ENCODE data around the gene B3GLCT.

The B3GLCT gene

DNA sequence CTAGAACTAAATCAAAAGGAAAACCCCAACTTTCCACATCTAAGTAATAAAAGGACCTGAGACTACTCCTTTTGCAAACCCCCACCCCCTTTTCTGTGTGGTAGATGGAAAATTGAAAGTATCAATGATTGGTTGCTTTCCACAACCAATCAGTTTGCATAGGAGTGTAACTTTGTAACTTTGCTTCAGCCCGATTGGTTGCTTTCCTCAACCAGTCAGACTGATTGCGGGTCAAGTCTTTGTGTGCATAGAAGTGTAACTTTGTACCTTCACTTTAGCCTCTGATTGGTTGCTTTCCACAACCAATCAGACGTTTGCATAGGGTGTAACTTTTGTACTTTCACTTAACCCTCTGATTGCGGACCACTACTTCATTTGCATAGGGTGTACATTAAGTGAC is 8.0 kb upstream of the B3GLCT start:
- Histone ChIP-seq H3K27ac (ENCODE audit: low read length) (no peak overlapping the region), H3K36me3 (replicated peaks; ENCODE audit: insufficient read depth, low read length) (no peaks in the 10 kb centered on the region), H3K9me2 (replicated peaks; ENCODE audit: insufficient read depth, low read length) (no peaks in the 10 kb centered on the region), H3K4me2 (ENCODE audit: low read depth, low read length) (no peak overlapping the region), H3K79me2 (ENCODE audit: low read length) (no peaks in the 10 kb centered on the region), H3F3A (ENCODE audit: insufficient read depth, low read length) (no peaks in the 10 kb centered on the region), H3K9ac (ENCODE audit: low read length) (no peak overlapping the region), H3K27me3 (replicated peaks; ENCODE audit: insufficient read depth, low read length) (no peaks in the 10 kb centered on the region), H3K9me3 (replicated peaks; ENCODE audit: insufficient read depth, low read length) (no peaks in the 10 kb centered on the region), H3K4me3 (ENCODE audit: low read length) (no peak overlapping the region), H3K4me1 (ENCODE audit: low read length) (no peaks in the 10 kb centered on the region), H2AFZ (ENCODE audit: low read length) (no peak overlapping the region), H4K20me1 (ENCODE audit: insufficient read depth, low read length) (no peaks in the 10 kb centered on the region)
- DNase-seq: no peak
- TF ChIP-seq EZH2 (optimal IDR thresholded peaks at IDR 0.05; ENCODE audit: low read depth, low read length) (no peak), CTCF (IDR thresholded peaks at IDR 0.05; ENCODE audit: low read length) (no peak), EZH2phosphoT487 (IDR thresholded peaks at IDR 0.05; ENCODE audit: low read length) (no peak)

- H4K20me1 ChIP-seq (ENCODE audit: insufficient read depth, low read length): no peaks in the 10 kb centered on the region
- H3K4me3 ChIP-seq (ENCODE audit: low read length): no peak overlapping the region
- TF ChIP-seq EZH2 (optimal IDR thresholded peaks at IDR 0.05; ENCODE audit: low read depth, low read length): no peak
- TF ChIP-seq CTCF (IDR thresholded peaks at IDR 0.05; ENCODE audit: low read length): no peak
- no peak for TF ChIP-seq EZH2phosphoT487 (IDR thresholded peaks at IDR 0.05; ENCODE audit: low read length)
- H3K4me2 ChIP-seq (ENCODE audit: low read depth, low read length): no peak overlapping the region
- H3K9me2 ChIP-seq (replicated peaks; ENCODE audit: insufficient read depth, low read length): no peaks in the 10 kb centered on the region
- H3K4me1 ChIP-seq (ENCODE audit: low read length): no peaks in the 10 kb centered on the region
- no peaks in the 10 kb centered on the region for H3K79me2 ChIP-seq (ENCODE audit: low read length)
- no peak for DNase-seq
- H3K27ac ChIP-seq (ENCODE audit: low read length): no peak overlapping the region
- H3K9me3 ChIP-seq (replicated peaks; ENCODE audit: insufficient read depth, low read length): no peaks in the 10 kb centered on the region
- H3K9ac ChIP-seq (ENCODE audit: low read length): no peak overlapping the region
- H2AFZ ChIP-seq (ENCODE audit: low read length): no peak overlapping the region
- H3K36me3 ChIP-seq (replicated peaks; ENCODE audit: insufficient read depth, low read length): no peaks in the 10 kb centered on the region
- H3F3A ChIP-seq (ENCODE audit: insufficient read depth, low read length): no peaks in the 10 kb centered on the region
- H3K27me3 ChIP-seq (replicated peaks; ENCODE audit: insufficient read depth, low read length): no peaks in the 10 kb centered on the region
Observed at GRCh38 chr13:31192306-31192705, 7.5 kb upstream of the B3GLCT start.

GRCh38 chr13:31195616-31196015 is 4.2 kb upstream of the B3GLCT start:
- H3K79me2 ChIP-seq (ENCODE audit: low read length): no peaks in the 10 kb centered on the region
- no peaks in the 10 kb centered on the region for H3K9me3 ChIP-seq (replicated peaks; ENCODE audit: insufficient read depth, low read length)
- H3F3A ChIP-seq (ENCODE audit: insufficient read depth, low read length): no peaks in the 10 kb centered on the region
- H3K9me2 ChIP-seq (replicated peaks; ENCODE audit: insufficient read depth, low read length): no peaks in the 10 kb centered on the region
- no peak overlapping the region for H3K27ac ChIP-seq (ENCODE audit: low read length)
- no peaks in the 10 kb centered on the region for H4K20me1 ChIP-seq (ENCODE audit: insufficient read depth, low read length)
- no peak overlapping the region for H2AFZ ChIP-seq (ENCODE audit: low read length)
- TF ChIP-seq EZH2 (optimal IDR thresholded peaks at IDR 0.05; ENCODE audit: low read depth, low read length): no peak
- H3K36me3 ChIP-seq (replicated peaks; ENCODE audit: insufficient read depth, low read length): no peaks in the 10 kb centered on the region
- H3K4me1 ChIP-seq (ENCODE audit: low read length): no peaks in the 10 kb centered on the region
- no peak overlapping the region for H3K4me3 ChIP-seq (ENCODE audit: low read length)
- no peaks in the 10 kb centered on the region for H3K27me3 ChIP-seq (replicated peaks; ENCODE audit: insufficient read depth, low read length)
- no peak for DNase-seq
- H3K9ac ChIP-seq (ENCODE audit: low read length): no peak overlapping the region
- H3K4me2 ChIP-seq (ENCODE audit: low read depth, low read length): no peak overlapping the region

- no peaks in the 10 kb centered on the region for H3K27me3 ChIP-seq (replicated peaks; ENCODE audit: insufficient read depth, low read length)
- no peaks in the 10 kb centered on the region for H3F3A ChIP-seq (ENCODE audit: insufficient read depth, low read length)
- no peaks in the 10 kb centered on the region for H3K9me3 ChIP-seq (replicated peaks; ENCODE audit: insufficient read depth, low read length)
- no peak for DNase-seq
- H3K9me2 ChIP-seq (replicated peaks; ENCODE audit: insufficient read depth, low read length): no peaks in the 10 kb centered on the region
- H3K36me3 ChIP-seq (replicated peaks; ENCODE audit: insufficient read depth, low read length): no peaks in the 10 kb centered on the region
- no peak overlapping the region for H3K27ac ChIP-seq (ENCODE audit: low read length)
- H4K20me1 ChIP-seq (ENCODE audit: insufficient read depth, low read length): no peaks in the 10 kb centered on the region
- TF ChIP-seq EZH2 (optimal IDR thresholded peaks at IDR 0.05; ENCODE audit: low read depth, low read length) (no peak), CTCF (IDR thresholded peaks at IDR 0.05; ENCODE audit: low read length) (no peak), EZH2phosphoT487 (IDR thresholded peaks at IDR 0.05; ENCODE audit: low read length) (no peak)
- no peak overlapping the region for H2AFZ ChIP-seq (ENCODE audit: low read length)
- no peak overlapping the region for H3K9ac ChIP-seq (ENCODE audit: low read length)
- no peak overlapping the region for H3K4me2 ChIP-seq (ENCODE audit: low read depth, low read length)
- no peaks in the 10 kb centered on the region for H3K79me2 ChIP-seq (ENCODE audit: low read length)
- no peak overlapping the region for H3K4me3 ChIP-seq (ENCODE audit: low read length)
- no peaks in the 10 kb centered on the region for H3K4me1 ChIP-seq (ENCODE audit: low read length)
Observed at GRCh38 chr13:31196992-31197391, 2.8 kb upstream of the B3GLCT start.
